ENCODE data around the gene SOX12. TPM values are rescaled to one million over a fixed set of nuclear protein-coding genes. Genes with fewer than 3 reads are reported as not detected.

The SOX12 gene
- total and polyA plus RNA-seq, 2 donors (not counting 1 experiment from before 2014, with no cell fraction given): 5.3 to 13.6 TPM

- 89% methylated on average over 3 of the region's 5 CpGs for WGBS (ENCODE audit: insufficient coverage)
- H3K9me3 ChIP-seq (ENCODE audit: control extremely low read depth in 1 of 3, control insufficient read depth in 2 of 3, insufficient read depth in 1 of 3, low read length in 2 of 3): no peaks in the 10 kb centered on the region
- H4K20me1 ChIP-seq (ENCODE audit: control insufficient read depth, insufficient read depth, low read length, poor library complexity, severe bottlenecking): peaks cover 5% of the 10 kb centered on the region
- Mint-ChIP-seq H3K27me3 (no peaks in the 10 kb centered on the region), H3K4me3 (no peak overlapping the region), H3K27ac (no peak overlapping the region), H3K4me1 (peaks cover 19% of the 10 kb centered on the region), H3K9me3 (ENCODE audit: insufficient read depth) (no peaks in the 10 kb centered on the region)
- peaks cover 4% of the 10 kb centered on the region for H3K79me2 ChIP-seq (ENCODE audit: control insufficient read depth, insufficient read depth, low read length)
- POLR2A ChIA-PET: no interaction called here
- TF ChIP-seq EZH2 (IDR thresholded peaks at IDR 0.05; ENCODE audit: borderline replicate concordance, insufficient read depth, low read depth, low read length, poor library complexity, severe bottlenecking) (no peak), CTCF (IDR thresholded peaks at IDR 0.05) (no peak)
- ATAC-seq (ENCODE audit: low read depth) (no peak), DNase-seq (no peak)
- no peak overlapping the region for H3K27ac ChIP-seq (ENCODE audit: low read length in 2 of 2)
- H3K4me3 ChIP-seq (ENCODE audit: control extremely low read depth in 1 of 5, extremely low read depth in 1 of 5, insufficient read depth in 1 of 5, low read depth in 2 of 5, low read length in 4 of 5): no peak overlapping the region
- intact Hi-C loops (cut with micrococcal nuclease): no loop called here
- CTCF ChIA-PET: interaction anchor here (2.2 kb wide), 1 partner anchor 25 kb away, joined by 10 read pairs; no protein-coding TSS in a partner anchor
- H3K4me2 ChIP-seq (replicated peaks; ENCODE audit: low read depth, low read length, poor library complexity, severe bottlenecking): no peak overlapping the region
- H3K27me3 ChIP-seq (replicated peaks in 1 of 4; ENCODE audit: control extremely low read depth in 1 of 4, control insufficient read depth in 3 of 4, insufficient read depth in 4 of 4, low read length in 3 of 4): no peaks in the 10 kb centered on the region
- H3K9ac ChIP-seq (ENCODE audit: low read length): no peak overlapping the region
- no peak overlapping the region for H2AFZ ChIP-seq (ENCODE audit: insufficient read depth, low read depth, low read length, poor library complexity, severe bottlenecking)
- H3K4me1 ChIP-seq (ENCODE audit: control insufficient read depth in 2 of 2, insufficient read depth in 2 of 2, low read length in 2 of 2): peaks cover 9% of the 10 kb centered on the region in 2 donors
- H3K36me3 ChIP-seq (replicated peaks in 1 of 2; ENCODE audit: control extremely low read depth in 1 of 2, control insufficient read depth in 1 of 2, extremely low read depth in 1 of 2, insufficient read depth in 2 of 2, low read length in 1 of 2): no peaks in the 10 kb centered on the region
These were observed 53.6 kb downstream of the SOX12 start for GRCh38 chr20:378961-379336.

Other genes with a start within 250 kb of the SOX12 start
- gene DEFB125, start 237.9 kb upstream of the SOX12 start, total RNA-seq: not detected in 2 replicates
- not detected in 2 replicates for gene DEFB125, start 237.9 kb upstream of the SOX12 start, polyA plus RNA-seq
- gene DEFB126, start 183.0 kb upstream of the SOX12 start, total RNA-seq: not detected in 2 replicates
- gene DEFB126, start 183.0 kb upstream of the SOX12 start, polyA plus RNA-seq: not detected in 2 replicates
- gene DEFB127, start 168.1 kb upstream of the SOX12 start, total RNA-seq: not detected in 2 replicates
- not detected in 2 replicates for gene DEFB127, start 168.1 kb upstream of the SOX12 start, polyA plus RNA-seq
- not detected in 2 replicates for gene DEFB128, start 135.8 kb upstream of the SOX12 start, total RNA-seq
- not detected in 2 replicates for gene DEFB128, start 135.8 kb upstream of the SOX12 start, polyA plus RNA-seq
- gene DEFB129, start 98.3 kb upstream of the SOX12 start, total RNA-seq: not detected in 2 replicates
- gene DEFB129, start 98.3 kb upstream of the SOX12 start, polyA plus RNA-seq: not detected in 2 replicates
- gene DEFB132, start 67.8 kb upstream of the SOX12 start, total RNA-seq: not detected in 2 replicates
- gene DEFB132, start 67.8 kb upstream of the SOX12 start, polyA plus RNA-seq: not detected in 2 replicates
- gene C20orf96, start 34.8 kb upstream of the SOX12 start, total RNA-seq: 7.5 TPM in 2 replicates
- gene C20orf96, start 34.8 kb upstream of the SOX12 start, polyA plus RNA-seq: 4.7 and 7.7 TPM in 2 replicates
- 34.5 and 35.7 TPM in 2 replicates for gene ZCCHC3, start 28.0 kb upstream of the SOX12 start, total RNA-seq
- 7.7 and 12.8 TPM in 2 replicates for gene ZCCHC3, start 28.0 kb upstream of the SOX12 start, polyA plus RNA-seq
- 7.4 and 8.6 TPM in 2 replicates for gene NRSN2, start 21.6 kb downstream of the SOX12 start, total RNA-seq
- gene NRSN2, start 21.6 kb downstream of the SOX12 start, polyA plus RNA-seq: 3.5 and 5.0 TPM in 2 replicates
- 8.3 and 8.9 TPM in 2 replicates for gene TRIB3, start 55.2 kb downstream of the SOX12 start, total RNA-seq
- 15.2 TPM in 2 replicates for gene TRIB3, start 55.2 kb downstream of the SOX12 start, polyA plus RNA-seq
- 117 and 135 TPM in 2 replicates for gene RBCK1, start 82.7 kb downstream of the SOX12 start, total RNA-seq
- gene RBCK1, start 82.7 kb downstream of the SOX12 start, polyA plus RNA-seq: 110 and 128 TPM in 2 replicates
- gene TBC1D20, start 137.0 kb downstream of the SOX12 start, total RNA-seq: 37.9 and 40.0 TPM in 2 replicates
- 28.0 and 31.7 TPM in 2 replicates for gene TBC1D20, start 137.0 kb downstream of the SOX12 start, polyA plus RNA-seq
- 125 and 135 TPM in 2 replicates for gene CSNK2A1, start 218.2 kb downstream of the SOX12 start, total RNA-seq
- 28.3 and 33.6 TPM in 2 replicates for gene CSNK2A1, start 218.2 kb downstream of the SOX12 start, polyA plus RNA-seq

Data from B cell (primary cell).